GM18907 (cell line): ENCODE measurements around the gene DRGX.

ENCODE experiments used
- ATAC-seq: cut with Tn5 transposase; IDR thresholded peaks from one replicate; pipeline ENCODE4 v1.9.1; 2021; ENCODE audit warnings: mild to moderate bottlenecking, moderate library complexity; ENCODE audit not compliant: unreplicated experiment

The DRGX gene

GRCh38 chr10:49349390-49349789, 46.5 kb downstream of the DRGX start:
- ATAC-seq = no peak

DNA sequence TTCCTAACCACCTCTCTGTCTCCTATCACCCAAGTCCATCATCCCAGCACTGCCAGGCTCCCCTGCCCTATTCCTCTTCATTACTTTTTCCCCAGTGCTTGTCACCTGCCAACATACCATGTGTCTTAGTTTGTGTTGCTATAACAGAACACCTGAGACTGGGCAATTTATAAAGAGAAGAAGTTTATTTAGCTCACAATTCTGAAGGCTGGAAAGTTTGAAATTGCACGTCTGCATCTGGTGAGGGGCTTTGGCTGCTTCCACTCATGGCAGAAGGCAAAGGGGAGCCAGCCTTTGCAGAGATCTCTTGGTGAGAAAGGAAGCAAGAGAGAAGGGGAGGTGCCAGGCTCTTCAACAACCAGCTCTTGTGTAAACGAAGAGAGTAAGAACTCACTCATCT, 47.3 kb downstream of the DRGX start:
- ATAC-seq = no peak

DNA sequence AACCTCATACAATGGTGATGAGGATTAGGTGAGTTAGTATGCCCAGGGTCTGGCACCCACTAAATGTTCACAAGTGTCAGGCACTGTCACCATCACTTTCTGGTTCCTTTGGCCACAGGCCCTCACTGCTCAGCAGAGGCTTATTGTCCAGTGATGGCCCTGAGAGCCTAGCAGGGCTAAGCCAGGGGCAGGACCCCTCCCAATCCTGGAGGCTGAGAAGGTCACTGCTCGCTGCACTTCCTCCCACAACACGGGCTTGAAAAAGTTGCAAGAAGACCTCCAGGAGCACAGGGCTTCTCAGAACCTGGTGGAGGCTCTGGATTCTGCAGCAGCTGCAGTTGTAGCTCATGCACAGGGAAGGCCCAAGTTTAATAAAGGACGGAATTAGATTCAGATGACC, 48.1 kb downstream of the DRGX start:
- ATAC-seq = no peak

- ATAC-seq = no peak
Observed at GRCh38 chr10:49347342-49347741, 48.5 kb downstream of the DRGX start.

- ATAC-seq = no peak
Observed at GRCh38 chr10:49344840-49345239, 51.0 kb downstream of the DRGX start.

DNA sequence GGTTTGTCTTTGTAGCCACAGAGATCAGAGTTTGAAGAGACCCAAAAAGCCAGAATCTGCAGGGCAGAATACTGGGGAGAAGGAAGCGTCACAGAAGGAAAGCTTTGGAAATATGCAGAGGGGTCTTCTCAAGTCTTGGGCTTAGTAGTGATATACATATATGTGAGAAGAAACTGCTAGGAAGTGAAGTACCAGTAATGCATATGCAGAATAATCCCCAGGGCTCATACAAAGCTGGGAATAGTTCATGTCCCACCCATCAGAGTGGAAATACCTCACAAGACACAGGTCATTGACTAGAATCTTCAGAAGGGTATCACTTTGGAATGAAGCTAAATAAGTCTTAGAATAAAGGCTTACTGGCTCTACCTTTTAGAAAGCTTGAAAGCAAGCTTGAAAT, 57.3 kb downstream of the DRGX start:
- ATAC-seq = no peak

GRCh38 chr10:49335364-49335972, 60.4 kb downstream of the DRGX start:
- no peak for ATAC-seq

- no peak for ATAC-seq
Observed at GRCh38 chr10:49334964-49335363, 60.9 kb downstream of the DRGX start.

DNA sequence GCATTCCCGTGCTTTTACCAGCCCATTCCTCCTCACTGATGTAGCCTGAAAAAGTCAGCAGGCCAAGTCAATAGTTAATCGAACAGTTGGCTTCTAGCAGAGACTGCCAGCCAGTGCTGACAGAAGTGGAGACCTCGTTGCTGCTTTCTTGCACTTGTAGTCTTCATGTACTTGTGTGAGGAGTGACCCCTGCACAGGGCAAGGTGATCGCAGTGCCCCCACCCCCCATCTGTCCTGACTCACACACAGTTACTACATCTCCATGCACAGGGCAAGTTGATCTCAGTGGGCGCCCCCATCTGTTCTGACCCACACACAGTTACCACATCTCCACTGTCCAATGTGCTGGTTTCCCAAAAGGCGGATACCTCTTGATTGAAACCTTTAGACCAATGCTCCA, 62.7 kb downstream of the DRGX start:
- no peak for ATAC-seq

- no peak for ATAC-seq
Observed at GRCh38 chr10:49332768-49333167, 63.1 kb downstream of the DRGX start.

GRCh38 chr10:49332333-49332732, 63.6 kb downstream of the DRGX start:
- no peak for ATAC-seq

- no peak for ATAC-seq
Observed at GRCh38 chr10:49331431-49331830, 64.5 kb downstream of the DRGX start.

DNA sequence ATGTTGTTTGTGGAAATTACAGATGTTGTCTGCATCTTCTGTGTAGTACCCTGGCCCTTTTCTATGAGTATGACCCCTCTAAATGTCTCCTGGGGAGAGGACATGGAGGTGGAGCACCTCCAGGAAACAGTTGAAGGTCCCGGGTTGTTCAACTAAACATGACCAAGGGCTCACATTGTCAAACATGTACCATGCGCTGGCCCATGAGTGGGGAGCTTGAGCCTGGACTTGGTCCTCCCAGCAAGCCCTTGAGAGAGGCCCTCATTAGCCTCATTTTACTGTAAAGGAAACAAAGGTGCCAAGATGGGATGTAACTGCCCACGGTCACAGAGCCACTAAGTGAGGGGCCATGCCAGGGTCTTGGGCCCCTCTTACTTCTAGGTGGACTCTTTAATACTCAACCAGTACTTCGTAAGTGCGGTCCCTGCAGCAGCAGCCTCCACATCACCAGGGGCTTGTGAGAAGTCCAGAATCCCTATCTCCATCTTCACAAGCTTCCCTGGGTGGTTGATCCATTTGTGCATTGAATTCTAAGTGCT, 65.7 kb downstream of the DRGX start:
- ATAC-seq = no peak

DNA sequence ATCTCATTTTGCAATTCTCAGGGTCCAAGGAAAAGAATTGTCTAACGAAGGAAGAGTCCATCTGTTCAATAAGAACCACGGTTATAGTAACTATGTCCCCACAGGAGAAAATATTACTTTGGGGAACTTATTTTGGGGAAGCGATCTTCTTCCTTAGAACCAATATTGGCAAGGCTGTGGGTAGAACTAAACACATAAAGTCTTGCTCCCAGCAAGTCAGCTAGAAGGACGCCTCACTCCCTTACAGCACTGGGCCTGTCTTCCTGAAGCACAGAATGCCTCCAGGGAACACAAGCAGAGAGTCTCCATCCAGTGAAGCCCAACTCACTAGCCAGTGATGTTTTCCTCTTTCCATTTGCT, 66.8 kb downstream of the DRGX start:
- no peak for ATAC-seq

DNA sequence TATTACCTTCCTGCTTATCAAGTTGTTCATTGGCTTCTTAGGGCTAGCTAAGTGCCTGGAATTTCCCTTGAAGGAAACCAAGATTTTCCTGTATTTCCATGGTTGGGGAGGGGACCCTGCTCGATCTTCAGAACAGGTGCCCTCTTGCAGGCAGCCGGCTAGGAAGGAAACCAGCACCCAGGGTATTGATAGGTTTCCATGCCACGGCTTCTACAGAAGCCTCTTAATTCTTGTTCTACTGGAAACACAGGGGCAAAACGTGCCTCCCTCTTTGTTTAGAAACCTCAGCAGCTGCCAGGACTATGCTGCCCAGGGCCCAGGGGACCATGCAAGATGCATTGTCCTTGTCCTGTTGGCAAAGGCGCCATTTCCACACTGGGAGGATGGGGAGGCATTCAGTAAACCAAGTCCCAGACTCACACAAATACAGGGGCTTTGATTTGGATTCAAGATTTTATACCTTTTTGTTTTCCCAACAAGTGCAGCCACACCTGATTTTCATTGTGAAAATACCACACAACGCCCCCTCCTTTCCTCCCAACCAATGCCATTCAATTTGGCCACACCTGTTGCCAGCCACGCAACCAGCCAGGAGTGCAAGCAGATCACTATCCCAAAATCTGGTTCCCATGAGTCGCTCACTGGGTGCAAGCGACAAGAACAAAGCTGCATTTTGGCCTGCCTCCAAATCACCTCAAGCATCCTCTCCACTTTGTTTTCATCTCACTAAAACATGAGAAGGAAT, 67.3 kb downstream of the DRGX start:
- ATAC-seq = no peak

DNA sequence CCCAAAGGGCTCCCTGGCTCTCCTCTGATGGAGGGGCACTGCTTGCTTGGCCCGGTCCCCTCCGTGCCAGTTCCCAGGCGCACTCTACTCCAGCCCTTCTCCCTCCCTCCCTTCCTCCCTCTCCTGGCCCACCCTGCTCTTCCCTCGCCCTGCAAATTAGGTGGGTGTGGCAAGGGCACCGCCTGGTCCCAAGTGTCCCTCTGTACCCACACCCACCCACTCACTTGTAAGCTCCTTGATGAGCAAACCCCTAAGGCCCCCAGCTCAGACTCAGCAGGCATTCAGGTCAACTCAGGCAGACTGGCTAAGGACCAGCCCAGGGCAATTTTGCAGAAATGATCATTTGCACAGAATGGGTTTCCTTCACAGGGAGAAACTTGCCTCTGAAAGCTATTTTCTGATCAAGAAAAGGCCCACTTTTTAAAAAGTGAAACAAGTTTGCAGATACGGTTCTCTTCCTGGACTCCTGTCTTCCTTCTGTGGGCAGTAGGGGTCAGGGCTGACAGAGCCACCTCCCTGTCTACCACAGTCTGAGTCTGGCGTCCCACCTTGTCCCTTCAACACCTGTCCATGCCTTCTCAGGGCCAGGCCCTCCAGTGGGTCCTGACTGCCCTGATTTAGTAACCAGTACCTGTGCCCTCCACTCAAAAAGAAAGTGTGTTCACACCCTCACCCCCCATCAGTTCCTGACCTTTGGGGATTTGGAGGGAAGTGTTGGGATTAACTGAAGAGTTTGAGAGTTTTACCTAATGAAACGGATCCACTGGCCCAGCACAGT, 68.7 kb downstream of the DRGX start:
- ATAC-seq = no peak

DNA sequence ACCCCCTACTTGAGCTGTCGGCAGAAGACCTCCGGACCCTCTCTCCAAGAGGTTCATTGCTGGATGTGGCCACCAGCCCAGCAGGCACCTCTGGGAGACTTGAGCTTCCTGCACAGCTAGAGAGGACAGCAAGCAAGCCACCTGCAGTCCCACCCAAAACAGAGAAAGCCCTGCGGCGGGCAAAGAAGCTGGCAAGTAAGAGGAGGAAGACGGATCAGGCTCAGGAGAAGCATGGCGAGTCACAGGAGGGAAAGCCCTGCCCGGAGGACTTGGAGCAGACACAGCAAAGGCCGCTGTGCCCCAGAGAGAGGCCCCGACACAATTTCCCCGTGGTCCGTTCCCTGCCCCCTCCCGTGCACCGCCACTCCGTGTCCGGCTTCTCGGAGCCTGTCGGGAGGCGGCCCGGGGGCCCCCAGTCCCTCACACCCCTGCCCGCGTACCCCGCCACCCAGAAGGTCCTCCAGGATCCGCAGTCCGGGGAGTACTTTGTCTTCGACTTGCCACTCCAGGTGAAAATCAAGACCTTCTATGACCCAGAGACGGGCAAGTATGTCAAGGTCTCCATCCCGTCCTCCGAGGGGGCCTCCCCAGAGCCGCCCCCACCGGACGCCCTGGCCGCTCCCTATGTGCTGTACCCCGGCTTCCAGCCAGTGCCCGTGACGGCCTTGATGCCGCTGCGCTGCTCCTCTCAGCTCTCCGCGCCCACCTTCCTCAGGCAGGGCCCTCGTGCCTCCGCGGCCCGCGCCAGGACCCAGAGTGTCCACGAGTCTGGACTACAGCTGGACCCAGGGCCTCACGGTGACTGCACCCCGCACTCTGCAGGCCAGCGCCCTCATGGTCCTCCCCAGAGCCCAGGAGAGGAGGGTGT, 69.7 kb downstream of the DRGX start:
- ATAC-seq = no peak

DNA sequence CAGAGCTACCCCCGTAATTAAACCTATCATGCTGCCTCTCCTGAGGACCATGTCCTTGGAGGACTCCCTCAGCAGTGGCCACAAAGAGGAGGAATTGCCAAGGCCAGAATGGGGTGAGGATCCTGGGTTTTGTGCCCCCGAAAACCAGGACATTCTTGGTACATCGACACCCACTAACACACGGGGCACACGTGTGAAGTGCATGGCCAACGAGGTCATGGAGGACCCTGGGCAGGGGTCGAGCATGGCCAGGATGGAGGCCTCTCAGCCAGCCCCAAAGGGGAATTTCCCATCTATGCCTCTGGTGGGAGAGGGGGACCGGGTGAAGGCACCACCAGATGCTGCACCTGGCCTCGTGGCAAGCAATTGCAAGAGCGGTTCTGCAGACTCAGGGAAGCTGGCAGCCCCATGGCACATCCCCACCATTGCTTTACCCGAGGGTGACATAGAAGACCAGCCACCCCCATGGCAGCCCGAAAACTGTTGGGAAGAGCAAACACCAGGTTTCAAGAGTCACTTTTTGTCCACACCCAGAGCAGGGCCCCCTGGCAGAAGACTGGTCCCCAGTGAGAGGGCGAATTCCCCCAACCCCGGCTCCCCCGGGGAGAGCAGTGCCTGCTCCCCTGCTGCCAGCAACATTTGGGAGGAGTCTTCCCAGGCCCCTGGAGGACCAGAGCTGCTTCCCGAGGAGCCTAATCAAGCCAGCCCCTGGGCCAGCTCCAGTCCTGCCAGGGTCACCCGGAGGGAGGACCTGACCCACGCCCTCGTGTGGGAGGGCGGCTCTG, 70.6 kb downstream of the DRGX start:
- ATAC-seq = no peak

DNA sequence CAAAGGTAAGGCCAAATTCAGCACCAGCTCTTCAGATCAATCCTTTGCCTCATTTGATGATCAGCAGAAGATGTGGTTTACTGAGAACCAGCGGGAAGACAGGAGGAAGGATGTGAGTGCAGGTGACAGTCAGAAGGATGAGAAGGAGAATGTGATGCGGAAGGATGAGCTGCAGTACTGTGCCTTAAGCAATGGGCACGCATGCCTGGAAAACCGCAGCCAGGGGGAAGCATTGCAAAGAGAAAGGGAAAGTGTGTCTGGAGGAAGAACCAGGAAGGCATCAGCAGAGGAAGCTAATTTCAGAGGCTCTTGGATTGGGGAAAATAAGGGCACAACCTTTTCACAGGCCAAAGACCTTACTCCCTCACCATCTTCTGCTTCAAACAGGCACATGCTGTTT, 71.2 kb downstream of the DRGX start:
- ATAC-seq = no peak

DNA sequence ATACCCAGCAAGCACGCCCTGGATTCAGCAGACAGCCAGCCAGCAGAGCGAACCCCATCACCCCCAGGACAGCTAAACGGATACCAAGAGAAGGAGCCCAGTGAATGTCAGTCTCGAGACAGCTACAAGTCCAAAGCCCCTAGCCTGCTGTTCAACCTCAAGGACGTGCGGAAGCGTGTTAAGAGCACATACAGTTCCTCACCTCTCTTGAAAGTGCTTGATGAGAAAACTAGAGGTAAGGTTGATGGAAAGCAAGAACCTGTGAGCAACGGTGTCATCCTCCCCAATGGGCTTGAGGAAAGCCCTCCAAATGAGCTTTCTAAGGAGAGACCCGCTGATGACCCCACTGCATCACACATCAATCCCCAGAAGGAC, 72.0 kb downstream of the DRGX start:
- ATAC-seq = no peak
